Spleen (tissue), 11 donors: ENCODE measurements around the gene FABP7. TPM values are rescaled to one million over a fixed set of nuclear protein-coding genes. Genes with fewer than 3 reads are reported as not detected.

Experiments used
- DNase-seq: peaks from one replicate; pipeline ENCODE4 v3.0.0-alpha.2; 2020
- H3K27ac ChIP-seq, 8 donors: fragments of 200-600 bp; sonication (generic) in 7 of 8; 1 replicate in 4 of 8; 2 replicates in 4 of 8; pipeline versions ENCODE4 v1.5.0 to v1.8.0; 2016 to 2021; ENCODE audit warnings: inconsistent platforms in 4 of 8, mild to moderate bottlenecking in 4 of 8, moderate library complexity in 1 of 8
- H3K27me3 ChIP-seq, 7 donors: fragments of 200-600 bp; sonication (generic) in 6 of 7; replicated peaks in 1 of 7; 1 replicate in 4 of 7; 2 replicates in 3 of 7; pipeline versions ENCODE4 v1.5.0 to v1.8.0; 2016 to 2021; ENCODE audit warnings: inconsistent platforms in 3 of 7, mild to moderate bottlenecking in 1 of 7
- H3K36me3 ChIP-seq, 6 donors: fragments of 200-600 bp; sonication (generic) in 5 of 6; 1 replicate in 4 of 6; 2 replicates in 2 of 6; pipeline versions ENCODE4 v1.5.0 to v1.8.0; 2016 to 2021; ENCODE audit warnings: inconsistent platforms in 2 of 6
- H3K4me1 ChIP-seq, 6 donors: fragments of 200-600 bp; sonication (generic) in 5 of 6; 1 replicate in 3 of 6; 2 replicates in 3 of 6; pipeline versions ENCODE4 v1.5.0 to v1.8.0; 2016 to 2021; ENCODE audit warnings: inconsistent platforms in 3 of 6
- H3K4me3 ChIP-seq, 8 donors: fragments of 200-600 bp; sonication (generic) in 7 of 8; 1 replicate in 4 of 8; 2 replicates in 4 of 8; pipeline versions ENCODE4 v1.5.0 to v1.8.0; 2016 to 2021; ENCODE audit warnings: inconsistent platforms in 4 of 8, mild to moderate bottlenecking in 4 of 8, moderate library complexity in 2 of 8
- H3K9me3 ChIP-seq, 8 donors: fragments of 200-600 bp; sonication (generic) in 7 of 8; 1 replicate in 4 of 8; 2 replicates in 4 of 8; pipeline versions ENCODE4 v1.5.0 to v1.8.0; 2016 to 2021; ENCODE audit warnings: inconsistent platforms in 4 of 8
- POLR2A ChIP-seq, 3 donors: fragments of 450-650 bp; IDR thresholded peaks; one replicate each; pipeline ENCODE4 v1.5.1; 2017; ENCODE audit warnings: antibody characterized with exemption in 3 of 3, mild to moderate bottlenecking in 1 of 3
- POLR2AphosphoS5 ChIP-seq, 3 donors: sonication (generic); formaldehyde crosslinking; IDR thresholded peaks; one replicate each; pipeline ENCODE4 v1.5.1; 2017; ENCODE audit warnings: antibody characterized with exemption in 3 of 3
- WGBS, 5 donors: extraction: QIAGEN DNeasy Blood & Tissue Kit in 3 of 5; methylation state at CpG; one replicate each; pipeline versions ENCODE4 v1.1.5 to v1.1.7; 2013 to 2018; 5-methylcytosine and 5-hydroxymethylcytosine counted together
- intact Hi-C: fragments of 100-400 bp; cut with DNase I; formaldehyde crosslinking; loops from one replicate; pipeline ENCODE4 v1.15.0; 2023; ENCODE audit warnings: low total_unique reads
- polyA plus RNA-seq, 3 donors: library from polyadenylated mRNA; stranded (reverse); fragments of 200-250 nt; gene quantifications; one replicate each; pipeline ENCODE4 v1.2.1, GENCODE V29; 2013
- total RNA-seq, 7 donors: library from RNA; depleted of rRNA in 3 of 7; stranded (reverse); fragments of >200 nt in 3 of 7; fragmentation: NEBNext Ultra II Directional in 4 of 7; extraction: Animal tissue kit (Norgen Biotek cat#: 25700) in 4 of 7; gene quantifications; one replicate each; pipeline versions ENCODE4 v1.1.0 to v1.2.1, GENCODE V29; 2016 to 2021
- TF ChIP-seq, protein P1 (sequence below), 11 experiments: fragments of 200-600 bp in 7 of 11; fragments of 450-650 bp in 4 of 11; sonication (generic) in 4 of 11; IDR thresholded peaks in 8 of 11; conservative IDR thresholded peaks in 3 of 11; 1 replicate in 7 of 11; 2 replicates in 4 of 11; pipeline versions ENCODE4 v1.4.0 to v1.8.0; 2016 to 2021; ENCODE audit warnings: antibody characterized with exemption in 11 of 11, inconsistent platforms in 4 of 11, mild to moderate bottlenecking in 1 of 11
- donor health status: healthy with polysubstance abuse.
- donor health status: DM: no; HTN: no; CAD: no; lungs with moderate emphysema.
- donor health status: DM: no; HTN: no; CAD: no.
- donor health status: Bipolar disorder and iron deficiency.
- donor health status: healthy.
- donor health status: DM: no; HTN: no; CAD: no.
- donor health status: DM: yes; HTN: yes; CAD: no.

FABP7 gene
- total and polyA plus RNA-seq, 10 donors = 0.08 TPM; not detected in 9

DNA sequence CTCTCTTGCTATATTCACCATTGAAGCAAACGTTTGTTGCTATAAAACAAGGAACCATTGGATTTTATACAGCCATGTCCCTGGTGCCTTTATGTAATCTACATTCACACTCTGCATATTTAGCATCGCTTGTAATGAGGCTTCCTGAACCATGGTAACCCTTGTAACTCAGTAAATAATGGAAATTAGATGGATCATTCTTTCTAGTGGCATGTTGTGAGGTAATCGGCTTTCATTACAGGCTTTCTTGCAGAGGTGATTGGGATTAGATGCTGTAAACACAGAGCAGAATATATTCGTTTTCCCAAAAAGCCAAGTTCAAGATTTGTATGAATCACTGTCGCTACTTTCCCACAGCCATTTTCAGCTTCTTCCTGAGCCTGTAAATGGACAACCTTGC lies 45.6 kb downstream of the FABP7 start:
- TF ChIP-seq POLR2AphosphoS5 (IDR thresholded peaks at IDR 0.05) = no peak
- TF ChIP-seq, protein P1, sequence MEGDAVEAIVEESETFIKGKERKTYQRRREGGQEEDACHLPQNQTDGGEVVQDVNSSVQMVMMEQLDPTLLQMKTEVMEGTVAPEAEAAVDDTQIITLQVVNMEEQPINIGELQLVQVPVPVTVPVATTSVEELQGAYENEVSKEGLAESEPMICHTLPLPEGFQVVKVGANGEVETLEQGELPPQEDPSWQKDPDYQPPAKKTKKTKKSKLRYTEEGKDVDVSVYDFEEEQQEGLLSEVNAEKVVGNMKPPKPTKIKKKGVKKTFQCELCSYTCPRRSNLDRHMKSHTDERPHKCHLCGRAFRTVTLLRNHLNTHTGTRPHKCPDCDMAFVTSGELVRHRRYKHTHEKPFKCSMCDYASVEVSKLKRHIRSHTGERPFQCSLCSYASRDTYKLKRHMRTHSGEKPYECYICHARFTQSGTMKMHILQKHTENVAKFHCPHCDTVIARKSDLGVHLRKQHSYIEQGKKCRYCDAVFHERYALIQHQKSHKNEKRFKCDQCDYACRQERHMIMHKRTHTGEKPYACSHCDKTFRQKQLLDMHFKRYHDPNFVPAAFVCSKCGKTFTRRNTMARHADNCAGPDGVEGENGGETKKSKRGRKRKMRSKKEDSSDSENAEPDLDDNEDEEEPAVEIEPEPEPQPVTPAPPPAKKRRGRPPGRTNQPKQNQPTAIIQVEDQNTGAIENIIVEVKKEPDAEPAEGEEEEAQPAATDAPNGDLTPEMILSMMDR (IDR thresholded peaks at IDR 0.05 in 8 of 11, conservative IDR thresholded peaks at IDR 0.05 in 3 of 11) = no peak
- TF ChIP-seq POLR2A (IDR thresholded peaks at IDR 0.05) = no peak
- intact Hi-C loops = no loop called here
- no peak overlapping the region for H3K4me3 ChIP-seq
- H3K27ac ChIP-seq = no peak overlapping the region
- peaks cover 0 to 4% (median 0%) of the 10 kb centered on the region in 7 donors for H3K27me3 ChIP-seq
- no peak for DNase-seq
- no peaks in the 10 kb centered on the region for H3K9me3 ChIP-seq
- 75 to 87% (median 80%) methylated on average over 5 of the region's 5 CpGs for WGBS, 5 donors
- no peaks in the 10 kb centered on the region for H3K4me1 ChIP-seq
- H3K36me3 ChIP-seq = no peaks in the 10 kb centered on the region

DNA sequence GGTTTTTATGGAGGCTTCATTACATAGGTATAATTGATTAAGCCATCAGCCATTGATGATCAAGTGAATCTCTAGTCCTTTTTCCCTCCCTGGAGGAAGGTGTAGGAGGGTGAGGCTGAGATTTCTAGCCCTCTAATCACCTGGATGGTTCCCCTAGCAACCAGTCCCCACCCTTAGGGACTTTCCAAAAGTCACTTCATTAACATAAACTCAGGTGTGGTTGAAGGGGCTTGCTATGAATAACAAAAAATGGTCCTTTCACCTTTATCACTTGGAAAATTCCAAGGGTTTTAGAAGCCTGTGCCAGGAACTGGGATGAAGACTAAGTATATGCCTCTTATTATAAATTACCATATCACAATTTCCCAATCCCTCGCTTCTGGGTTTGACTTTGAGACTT lies 49.9 kb downstream of the FABP7 start:
- no peaks in the 10 kb centered on the region for H3K4me1 ChIP-seq
- no peaks in the 10 kb centered on the region for H3K36me3 ChIP-seq
- WGBS, 5 donors = 68 to 96% (median 89%) methylated on average over 1 of the region's 1 CpG
- H3K27me3 ChIP-seq = peaks cover 0 to 4% (median 0%) of the 10 kb centered on the region in 7 donors
- TF ChIP-seq, protein P1 (IDR thresholded peaks at IDR 0.05 in 8 of 11, conservative IDR thresholded peaks at IDR 0.05 in 3 of 11) = no peak
- no peak for TF ChIP-seq POLR2A (IDR thresholded peaks at IDR 0.05)
- no peak for TF ChIP-seq POLR2AphosphoS5 (IDR thresholded peaks at IDR 0.05)
- H3K9me3 ChIP-seq = no peaks in the 10 kb centered on the region
- intact Hi-C loops = no loop called here
- DNase-seq = no peak
- H3K4me3 ChIP-seq = no peak overlapping the region
- H3K27ac ChIP-seq = no peak overlapping the region

DNA sequence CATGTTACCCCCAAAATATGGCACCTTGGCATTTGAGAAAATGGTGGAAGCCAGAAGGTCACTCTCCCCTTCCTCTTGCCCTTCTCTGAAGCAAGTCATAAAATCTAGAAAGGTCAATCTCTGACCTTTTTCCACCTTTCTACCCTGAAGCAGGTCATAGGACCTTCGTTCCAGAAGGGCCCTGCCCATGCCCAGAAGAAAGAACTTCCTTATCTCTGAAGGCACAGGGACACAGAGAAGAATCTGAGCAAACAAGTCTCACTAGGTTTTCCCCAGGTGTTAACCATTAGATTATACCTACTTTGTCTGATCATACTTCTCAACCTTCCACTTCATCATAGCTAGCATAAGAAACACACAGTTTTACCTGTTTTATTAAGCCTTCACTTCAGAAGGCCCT lies 52.0 kb downstream of the FABP7 start:
- intact Hi-C loops = no loop called here
- TF ChIP-seq, protein P1 (IDR thresholded peaks at IDR 0.05 in 8 of 11, conservative IDR thresholded peaks at IDR 0.05 in 3 of 11) = no peak
- TF ChIP-seq POLR2AphosphoS5 (IDR thresholded peaks at IDR 0.05) (no peak), POLR2A (IDR thresholded peaks at IDR 0.05) (no peak)
- H3K4me3 ChIP-seq = no peak overlapping the region
- no peak for DNase-seq
- no peaks in the 10 kb centered on the region for H3K4me1 ChIP-seq
- no peak overlapping the region for H3K27ac ChIP-seq
- no peaks in the 10 kb centered on the region for H3K36me3 ChIP-seq
- peaks cover 0 to 4% (median 0%) of the 10 kb centered on the region in 7 donors for H3K27me3 ChIP-seq
- no peaks in the 10 kb centered on the region for H3K9me3 ChIP-seq
- WGBS, 5 donors = 45 to 67% (median 57%) methylated on average over 1 of the region's 1 CpG

DNA sequence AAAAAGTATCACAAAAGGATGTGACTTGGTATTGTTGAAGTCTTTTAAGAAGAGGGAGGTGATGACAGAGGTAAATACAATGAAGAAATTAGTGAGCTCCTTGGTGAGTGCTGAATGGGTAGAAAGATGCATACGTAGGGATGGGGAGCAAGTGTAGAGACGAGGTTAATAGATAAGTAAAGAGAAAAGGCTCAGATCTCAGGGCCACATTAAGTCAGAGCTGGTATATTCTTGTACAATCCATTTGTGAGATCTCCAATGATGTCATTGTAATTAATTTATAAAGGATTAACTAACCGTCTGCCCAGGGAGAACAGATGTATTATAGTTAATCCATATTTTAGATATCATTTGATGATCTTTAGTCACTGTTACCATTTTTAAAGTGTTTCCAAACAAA lies 52.9 kb downstream of the FABP7 start:
- TF ChIP-seq POLR2A (IDR thresholded peaks at IDR 0.05) (no peak), POLR2AphosphoS5 (IDR thresholded peaks at IDR 0.05) (no peak)
- TF ChIP-seq, protein P1 (IDR thresholded peaks at IDR 0.05 in 8 of 11, conservative IDR thresholded peaks at IDR 0.05 in 3 of 11) = no peak
- Histone ChIP-seq H3K4me3 (no peak overlapping the region), H3K27me3 (peaks cover 0 to 4% (median 0%) of the 10 kb centered on the region in 7 donors), H3K36me3 (no peaks in the 10 kb centered on the region), H3K9me3 (no peaks in the 10 kb centered on the region), H3K27ac (no peak overlapping the region), H3K4me1 (no peaks in the 10 kb centered on the region)
- 76 to 88% (median 80%) methylated on average over 3 of the region's 3 CpGs for WGBS, 5 donors
- intact Hi-C loops = no loop called here
- no peak for DNase-seq
